HG02852 (cell line): ENCODE results near the gene TP53AIP1.

Experiments used
- ATAC-seq: cut with Tn5 transposase; IDR thresholded peaks from one replicate; pipeline ENCODE4 v1.9.1; 2021; ENCODE audit warnings: mild to moderate bottlenecking, moderate library complexity; ENCODE audit not compliant: unreplicated experiment

Gene TP53AIP1

DNA sequence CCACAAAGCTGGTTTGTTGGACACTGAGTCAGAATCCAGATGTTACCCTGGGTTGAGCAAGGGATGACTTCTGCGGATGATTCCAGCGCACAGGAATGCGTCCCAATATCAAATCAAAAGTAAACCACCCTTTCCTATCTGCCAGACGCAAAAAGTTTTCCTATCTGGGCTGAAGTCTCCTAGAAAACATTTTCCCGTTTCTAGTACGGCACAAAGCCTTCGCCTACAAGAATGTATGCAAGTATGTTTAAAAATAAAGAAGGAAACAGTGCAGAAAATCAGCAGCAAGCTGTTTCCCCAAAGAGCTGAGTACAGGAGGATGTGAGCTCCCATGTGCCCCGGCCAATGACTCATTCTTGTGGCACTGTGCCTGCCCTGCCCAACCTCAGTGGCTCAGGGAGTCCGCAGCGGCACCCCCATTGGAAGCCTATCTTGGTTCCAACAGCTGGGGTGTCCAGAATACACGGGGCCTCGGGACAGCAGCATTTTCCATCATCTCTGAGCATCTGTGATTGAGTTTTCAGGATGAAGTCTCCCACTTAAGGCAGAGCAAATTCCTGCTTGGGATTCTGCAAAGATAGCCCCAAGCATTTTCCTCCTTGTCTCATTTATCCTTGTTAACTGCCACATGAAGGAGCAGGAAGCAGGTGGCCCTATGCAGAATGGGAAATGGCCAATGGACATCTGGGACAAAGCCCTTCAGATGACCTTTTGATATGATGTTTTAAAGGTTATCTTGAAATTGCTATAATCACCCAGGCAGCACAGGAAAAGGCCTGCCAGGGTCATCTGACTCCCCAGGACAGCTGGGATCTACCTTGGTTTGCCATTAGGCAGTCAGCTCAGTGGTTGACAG is 34.1 kb downstream of the TP53AIP1 start:
- no peak for ATAC-seq

DNA sequence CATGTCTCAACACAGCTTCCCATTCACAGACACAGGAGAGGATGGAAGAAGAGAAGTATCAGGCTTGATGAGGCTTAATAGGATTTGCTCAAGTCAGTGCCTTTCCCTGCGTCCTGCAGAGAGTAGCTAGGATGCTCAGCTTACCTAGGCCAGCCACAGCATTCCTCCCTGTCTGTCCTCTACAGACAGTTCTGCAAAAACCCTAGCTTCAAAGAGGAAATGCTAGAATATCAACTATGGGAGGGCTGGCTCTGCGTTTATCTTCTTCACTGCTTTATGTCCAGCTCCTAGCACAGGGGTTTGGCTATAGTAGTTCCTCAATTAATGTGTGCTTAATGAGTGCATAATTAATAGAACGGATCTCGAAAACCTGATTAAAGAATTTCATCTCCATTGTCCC is 35.1 kb downstream of the TP53AIP1 start:
- ATAC-seq: no peak

DNA sequence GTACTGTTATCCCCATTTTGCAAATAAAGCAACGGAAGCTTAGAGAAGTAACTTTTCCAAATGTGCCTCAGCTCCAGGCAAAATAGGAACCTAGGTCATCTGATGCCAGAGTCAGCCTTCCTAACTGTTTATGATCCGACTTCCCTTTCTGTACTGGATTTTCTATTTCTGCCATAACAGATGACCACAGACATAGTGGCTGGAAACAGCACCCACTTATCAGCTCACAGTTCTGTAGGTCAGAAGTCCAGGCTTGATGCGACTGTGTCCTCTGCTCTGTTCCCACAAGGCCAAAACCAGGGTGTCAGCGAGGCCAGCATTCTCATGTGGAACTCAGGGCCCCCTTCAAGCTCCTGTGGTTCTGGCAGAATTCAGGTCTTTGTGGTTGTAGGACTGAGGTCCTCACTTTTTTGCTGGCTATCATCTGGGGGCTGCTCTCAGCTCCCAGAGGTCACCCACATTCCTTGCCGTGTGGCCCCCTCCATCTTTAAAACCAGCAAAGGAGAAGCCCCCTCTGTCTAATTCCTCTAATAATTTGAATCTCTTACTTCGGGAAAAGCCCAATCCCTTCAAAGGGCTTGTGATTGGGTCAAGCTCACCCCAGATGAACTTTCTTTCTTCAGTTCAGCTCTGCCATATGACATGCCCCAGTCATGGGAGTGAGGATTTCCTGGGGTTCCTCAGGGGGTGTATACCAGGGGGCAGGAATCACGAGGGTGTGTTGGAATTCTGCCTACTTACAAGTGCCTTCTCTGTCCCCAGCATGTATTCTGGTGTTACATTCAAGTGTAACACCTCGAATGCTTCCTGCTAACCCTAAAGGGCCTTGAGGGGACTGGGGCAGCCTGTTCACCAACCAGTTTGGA is 36.3 kb downstream of the TP53AIP1 start:
- ATAC-seq: no peak

DNA sequence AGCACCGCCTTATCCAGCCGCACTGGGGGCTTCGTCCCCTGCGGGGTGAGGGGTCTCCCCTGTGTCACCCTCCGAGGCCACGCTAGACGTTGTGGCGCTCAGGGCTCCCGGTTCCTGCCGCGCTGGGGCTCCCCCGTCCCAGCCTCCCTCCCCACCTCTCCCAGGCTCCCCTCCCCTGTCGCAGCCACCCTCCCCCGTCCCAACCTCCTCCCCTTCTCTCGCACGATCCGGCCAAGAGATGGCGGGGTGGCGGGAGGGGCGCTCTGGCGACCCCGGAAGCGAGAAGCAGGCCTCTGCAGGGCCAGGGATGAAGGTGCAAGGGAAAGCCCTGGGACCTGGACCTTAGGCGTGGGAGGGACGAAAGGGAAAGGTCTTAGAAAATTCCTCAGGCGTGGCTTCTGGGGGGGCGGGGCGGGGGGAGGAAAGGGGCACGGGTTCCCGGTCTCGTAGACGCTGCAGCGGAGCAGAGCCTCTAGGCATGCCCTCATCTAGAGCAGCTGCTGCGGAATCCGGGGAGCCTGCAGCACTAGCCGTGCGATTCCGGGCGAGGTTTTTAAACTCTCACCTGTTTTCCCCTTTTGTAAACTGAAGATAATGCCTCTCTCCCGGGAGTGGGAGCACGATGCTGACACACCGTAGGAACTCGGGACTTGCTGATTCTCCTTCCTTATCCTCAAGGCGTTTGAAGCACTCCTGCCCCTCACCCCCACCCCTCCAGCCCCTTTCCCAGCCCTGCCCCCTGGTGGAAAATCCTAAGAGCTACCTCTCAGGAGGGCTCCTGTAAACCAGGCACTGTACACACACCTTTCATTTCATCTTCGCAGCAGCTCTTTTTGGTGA is 37.1 kb downstream of the TP53AIP1 start:
- no peak for ATAC-seq

DNA sequence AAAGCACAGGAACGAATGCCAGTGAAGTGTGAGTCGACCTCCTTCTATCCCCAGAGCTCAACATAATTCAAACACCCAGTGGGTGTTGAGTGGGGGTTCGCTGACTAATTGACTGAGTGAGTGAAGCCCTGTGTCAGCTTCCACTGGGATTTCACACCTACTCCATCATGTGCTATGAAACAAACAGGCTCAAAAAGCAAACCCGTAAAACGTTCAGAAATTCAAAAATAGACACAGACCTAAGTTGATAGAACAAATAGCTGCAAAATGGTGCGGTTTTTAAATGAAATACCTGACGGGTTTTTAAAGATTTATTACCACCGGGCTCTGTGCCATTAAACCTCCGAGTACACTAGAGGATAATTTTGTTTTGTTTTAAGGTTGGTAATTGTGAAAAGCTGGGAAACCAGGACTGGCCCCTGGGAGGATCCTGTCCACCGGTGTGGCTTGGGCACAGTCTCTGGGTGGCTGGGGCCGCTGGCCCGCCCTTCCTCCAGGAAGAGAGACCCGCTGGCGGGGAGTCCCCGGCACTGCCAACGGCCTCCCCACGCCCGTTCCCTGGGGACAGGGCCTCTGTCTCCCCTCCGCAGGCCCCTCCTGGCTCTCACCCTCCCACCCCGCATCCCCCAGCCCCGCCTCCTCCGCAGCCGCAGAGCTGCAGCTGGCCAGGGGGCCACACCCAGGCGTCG is 37.9 kb downstream of the TP53AIP1 start:
- no peak for ATAC-seq

DNA sequence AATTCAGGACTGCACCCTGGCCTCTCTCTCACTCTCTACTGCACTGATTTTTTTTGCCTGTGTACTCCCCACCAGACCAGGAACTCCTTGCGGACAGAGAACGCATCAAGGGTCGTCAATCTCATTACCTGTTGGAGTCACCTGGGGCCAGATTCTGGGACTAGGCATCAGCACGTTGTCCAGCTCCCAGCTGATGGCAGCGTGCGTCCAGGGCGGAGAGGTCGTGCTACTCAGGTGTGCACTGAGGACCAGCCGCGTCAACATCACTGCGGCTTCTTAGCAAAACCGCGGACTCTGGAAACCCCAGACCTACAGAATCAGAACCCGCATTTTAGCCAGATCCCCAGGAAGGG is 38.4 kb downstream of the TP53AIP1 start:
- ATAC-seq: no peak

DNA sequence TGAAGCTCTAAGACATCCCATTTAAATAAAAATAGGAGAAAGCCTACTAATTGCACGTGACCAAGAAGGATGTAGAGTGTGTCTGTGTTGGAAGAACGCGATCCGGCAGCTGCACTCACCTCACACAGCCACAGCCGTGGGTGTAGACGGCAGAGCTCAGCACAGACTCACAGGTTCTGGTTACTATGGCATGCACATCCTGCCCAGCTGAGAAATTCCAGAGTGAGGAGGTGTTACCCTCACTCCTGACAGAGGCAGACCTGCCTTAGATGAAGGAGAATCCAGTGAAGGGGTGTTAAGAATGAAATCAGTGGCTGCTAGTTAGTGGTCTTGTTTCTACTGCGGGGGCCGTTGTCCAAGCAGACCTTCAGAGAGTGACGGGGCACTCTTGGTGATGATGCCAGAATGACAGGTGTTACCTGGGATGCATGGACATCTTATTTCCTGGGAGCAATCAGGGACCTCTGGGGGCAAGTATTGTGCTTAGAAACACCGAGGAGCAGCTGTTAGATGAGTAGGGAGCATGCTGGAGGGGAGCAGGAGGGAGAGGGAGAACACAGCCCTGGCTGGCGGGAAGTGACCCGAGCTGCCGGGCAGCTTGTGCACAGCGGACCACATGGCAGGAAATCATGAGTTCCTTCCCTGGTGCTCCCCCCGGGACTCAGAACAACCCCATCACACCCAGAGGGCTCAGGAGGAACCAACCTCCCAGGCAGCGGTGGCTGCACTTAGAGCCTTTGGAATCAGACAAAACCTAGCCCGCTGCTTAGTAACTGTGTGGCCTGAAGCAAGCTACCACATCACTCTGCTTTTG is 39.2 kb downstream of the TP53AIP1 start:
- ATAC-seq: no peak

DNA sequence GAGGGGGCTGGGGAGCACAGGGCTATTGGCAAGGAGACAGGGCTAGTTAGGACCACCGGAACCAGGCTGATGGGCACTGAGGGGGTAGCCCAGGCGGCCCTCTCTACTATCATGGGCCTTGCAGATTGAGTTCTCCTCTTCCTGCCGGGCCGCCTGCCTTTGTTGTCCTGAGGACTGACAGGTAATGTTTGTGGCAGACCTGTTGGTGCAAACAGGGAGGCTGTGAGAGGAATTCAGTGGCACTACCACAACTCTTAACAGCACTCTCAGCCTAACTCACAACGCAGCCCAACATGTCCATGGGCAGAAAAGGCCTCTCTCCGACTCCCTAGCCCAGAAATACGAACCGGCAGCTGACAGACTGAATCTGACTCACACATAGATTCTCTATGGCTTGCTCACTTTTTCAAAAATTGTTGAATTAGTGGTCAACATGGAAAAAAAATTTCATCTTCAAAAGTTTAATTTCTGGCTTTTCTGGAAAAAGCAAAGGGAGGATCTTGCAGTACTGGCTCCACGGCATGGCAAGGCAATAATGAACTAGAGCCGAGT is 40.1 kb downstream of the TP53AIP1 start:
- ATAC-seq: no peak

DNA sequence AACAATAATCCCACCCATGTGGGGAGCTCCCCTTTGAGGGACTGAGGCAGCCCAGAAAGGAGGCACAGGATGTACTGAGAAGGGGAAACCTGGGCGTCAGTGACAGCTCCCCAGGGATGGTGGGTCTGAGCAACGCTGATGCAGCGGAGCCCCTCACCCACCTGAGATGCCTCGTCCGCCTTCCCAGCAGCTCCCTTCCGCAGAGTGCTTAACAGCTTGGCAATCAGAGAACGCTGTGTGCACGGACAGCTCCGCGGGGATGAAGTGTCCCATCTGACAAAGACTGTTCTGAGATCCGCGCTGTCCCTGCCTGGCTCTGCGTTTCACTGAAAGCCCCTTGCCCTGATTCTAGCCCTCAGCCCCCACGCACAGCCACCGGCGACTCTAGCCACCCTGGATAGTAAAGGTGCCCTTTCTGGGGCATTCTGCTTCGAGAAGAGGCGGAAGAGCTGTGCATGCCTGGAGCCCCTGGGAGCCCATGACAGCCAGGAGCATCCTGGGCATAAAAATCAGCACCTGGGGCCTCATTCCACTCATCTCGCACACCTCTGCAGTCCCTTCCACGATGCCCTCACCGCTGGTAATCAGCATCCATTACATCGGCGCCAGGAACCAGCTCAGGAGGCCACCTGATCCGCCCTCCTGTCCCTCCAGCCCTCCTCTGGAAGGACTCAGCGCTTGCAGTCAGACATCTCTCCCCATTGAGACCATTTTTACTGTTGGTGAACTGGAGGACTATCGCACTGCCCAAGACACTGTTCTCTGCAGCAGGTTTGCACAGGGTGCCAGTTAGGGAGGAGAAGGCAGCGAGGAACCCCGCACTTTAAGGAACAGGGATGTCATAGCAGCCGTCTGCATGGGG is 40.8 kb downstream of the TP53AIP1 start:
- ATAC-seq: no peak

DNA sequence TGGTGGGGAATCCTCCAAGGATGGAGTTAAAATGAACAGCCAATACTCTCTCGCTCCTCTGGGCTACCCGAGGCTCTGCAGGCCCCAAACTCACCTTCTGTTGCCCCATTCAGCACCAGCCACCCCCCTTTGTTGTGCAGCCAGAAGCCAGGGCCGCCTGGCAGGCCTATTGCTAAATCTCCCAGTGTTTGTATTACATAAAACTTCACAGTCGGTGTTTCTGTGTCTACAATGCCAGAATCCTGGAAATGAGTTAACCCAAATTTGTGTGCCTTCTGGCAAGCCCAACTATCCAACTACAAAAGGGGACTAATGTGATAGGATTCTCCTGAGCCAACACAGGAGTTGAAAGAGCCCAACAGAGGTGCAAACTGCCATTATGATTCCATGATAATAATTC is 42.2 kb downstream of the TP53AIP1 start:
- ATAC-seq: no peak

DNA sequence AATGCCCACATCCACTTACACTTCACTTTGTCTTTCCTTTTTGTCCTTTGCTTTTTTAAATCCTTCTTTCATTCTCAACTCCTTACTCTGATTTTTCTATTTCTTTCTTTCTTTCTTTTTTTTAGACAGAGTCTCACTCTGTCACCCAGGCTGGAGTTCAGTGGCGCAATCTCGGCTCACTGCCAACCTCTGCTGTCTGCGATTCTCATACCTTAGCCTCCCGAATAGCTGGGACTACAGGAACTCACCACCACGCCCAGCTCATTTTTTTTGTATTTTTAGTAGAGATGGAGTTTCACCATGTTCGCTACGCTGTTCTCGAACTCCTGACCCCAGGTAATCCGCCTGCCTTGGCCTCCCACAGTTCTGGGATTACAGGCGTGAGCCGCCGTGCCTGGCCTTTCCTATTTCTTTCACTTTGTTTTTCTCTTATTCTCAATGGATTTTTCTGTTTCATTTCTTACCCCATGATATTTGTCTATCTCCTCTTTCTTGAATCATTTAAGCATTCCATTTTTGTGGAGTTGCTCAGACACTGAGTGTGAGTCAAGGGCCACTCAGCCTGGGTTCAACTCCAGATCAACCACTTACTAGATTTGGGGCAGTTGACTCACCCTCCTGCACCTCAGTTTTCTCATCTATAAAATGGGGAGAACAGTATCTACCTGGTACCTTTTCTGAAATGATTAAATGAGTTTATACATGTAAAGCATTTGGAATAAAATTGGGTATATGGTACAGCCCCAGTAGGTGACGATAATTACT is 43.9 kb downstream of the TP53AIP1 start:
- no peak for ATAC-seq

DNA sequence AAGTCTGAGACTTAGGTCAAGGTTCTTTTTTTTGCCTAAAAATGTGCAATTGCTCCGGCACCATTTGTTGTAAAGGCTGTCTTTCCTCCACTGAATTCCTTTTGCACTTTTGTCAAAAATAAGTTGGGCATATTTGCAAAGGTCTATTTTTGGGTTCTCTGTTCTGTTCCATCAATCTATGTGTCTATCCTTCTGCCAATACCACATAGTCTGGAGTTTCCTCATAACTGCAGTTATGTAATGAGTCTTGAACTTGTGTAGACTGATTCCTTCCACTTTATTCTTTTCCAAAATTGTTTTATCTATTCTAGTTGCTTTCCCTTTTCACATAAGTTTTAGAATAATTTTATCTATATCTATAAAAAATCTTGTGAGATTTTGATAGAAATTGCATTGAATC is 44.8 kb downstream of the TP53AIP1 start:
- no peak for ATAC-seq

DNA sequence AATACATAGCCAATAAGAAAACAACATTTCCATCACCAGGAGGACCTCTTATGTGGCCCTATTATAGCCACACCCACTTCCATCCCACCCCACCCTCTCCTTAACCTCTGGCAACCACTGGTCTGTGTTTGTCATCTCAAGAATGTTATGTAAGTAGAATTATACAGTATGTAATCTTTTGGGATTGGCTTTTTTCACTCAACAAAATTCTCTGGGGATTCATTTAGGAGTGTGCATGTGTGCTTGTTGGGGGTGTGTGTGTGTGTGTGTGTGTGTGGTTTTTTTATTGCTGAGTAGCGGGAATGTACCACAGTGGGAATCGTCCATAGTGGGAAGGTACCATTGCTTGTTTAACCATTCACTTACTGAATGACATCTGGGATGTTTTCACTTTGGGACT is 46.3 kb downstream of the TP53AIP1 start:
- ATAC-seq: no peak

DNA sequence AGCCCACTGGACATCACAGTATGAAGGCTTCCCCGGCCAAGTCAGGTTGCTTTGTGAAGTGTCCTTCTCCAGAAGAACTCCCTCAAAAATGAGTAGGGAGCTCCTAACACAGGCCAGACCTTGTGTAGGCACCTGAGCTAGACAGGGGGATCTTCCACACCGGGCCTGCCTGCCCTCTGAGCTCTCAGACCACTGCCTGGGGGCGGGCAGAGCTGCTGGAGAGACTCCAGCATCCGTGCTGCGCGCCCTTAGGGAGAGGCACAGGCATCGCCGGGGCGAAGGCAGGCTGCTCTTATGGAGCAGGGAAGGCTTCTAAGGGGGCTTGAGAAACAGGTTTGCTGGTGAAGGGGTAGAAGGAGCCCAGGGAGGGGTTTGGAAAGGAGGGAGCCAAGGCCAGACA is 47.1 kb downstream of the TP53AIP1 start:
- ATAC-seq: no peak

DNA sequence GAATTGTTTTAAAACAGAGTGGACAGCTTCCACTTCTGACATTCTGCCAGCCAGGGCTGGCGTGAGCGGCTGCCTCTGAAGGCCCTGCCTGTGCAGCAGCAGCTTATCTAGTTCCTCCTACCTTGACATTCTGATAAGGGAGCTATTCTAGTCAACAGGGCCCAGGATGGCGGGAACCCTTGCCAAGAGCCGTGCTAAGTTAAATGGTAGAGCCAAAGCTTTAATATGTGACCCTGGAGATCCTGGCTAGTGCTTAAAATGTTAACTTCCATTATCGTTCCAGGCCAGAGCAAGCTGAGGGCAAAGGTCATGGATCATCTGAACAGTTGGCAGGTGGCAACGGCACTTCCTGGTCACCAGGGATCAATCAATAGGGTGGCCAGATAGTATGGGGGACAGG is 48.0 kb downstream of the TP53AIP1 start:
- ATAC-seq: no peak

DNA sequence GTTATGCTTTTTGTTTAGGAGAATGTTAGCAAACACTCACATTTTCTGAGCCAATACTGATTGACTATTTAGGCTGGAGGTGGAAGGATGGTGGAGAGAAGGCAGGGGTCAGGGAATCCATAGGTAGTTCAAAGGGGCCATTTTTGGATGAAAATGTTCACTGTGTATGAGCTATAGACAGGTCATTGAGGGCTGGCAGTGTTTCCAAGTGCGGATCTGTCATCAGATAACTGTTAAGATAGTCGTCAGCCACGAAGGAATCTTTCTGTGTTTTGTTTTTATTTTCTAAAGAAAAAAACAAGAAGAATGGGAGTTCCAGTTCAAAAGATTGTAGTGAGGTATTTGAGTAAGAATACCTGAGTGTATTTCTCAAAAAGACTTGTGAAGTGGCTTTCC is 48.4 kb downstream of the TP53AIP1 start:
- ATAC-seq: no peak

DNA sequence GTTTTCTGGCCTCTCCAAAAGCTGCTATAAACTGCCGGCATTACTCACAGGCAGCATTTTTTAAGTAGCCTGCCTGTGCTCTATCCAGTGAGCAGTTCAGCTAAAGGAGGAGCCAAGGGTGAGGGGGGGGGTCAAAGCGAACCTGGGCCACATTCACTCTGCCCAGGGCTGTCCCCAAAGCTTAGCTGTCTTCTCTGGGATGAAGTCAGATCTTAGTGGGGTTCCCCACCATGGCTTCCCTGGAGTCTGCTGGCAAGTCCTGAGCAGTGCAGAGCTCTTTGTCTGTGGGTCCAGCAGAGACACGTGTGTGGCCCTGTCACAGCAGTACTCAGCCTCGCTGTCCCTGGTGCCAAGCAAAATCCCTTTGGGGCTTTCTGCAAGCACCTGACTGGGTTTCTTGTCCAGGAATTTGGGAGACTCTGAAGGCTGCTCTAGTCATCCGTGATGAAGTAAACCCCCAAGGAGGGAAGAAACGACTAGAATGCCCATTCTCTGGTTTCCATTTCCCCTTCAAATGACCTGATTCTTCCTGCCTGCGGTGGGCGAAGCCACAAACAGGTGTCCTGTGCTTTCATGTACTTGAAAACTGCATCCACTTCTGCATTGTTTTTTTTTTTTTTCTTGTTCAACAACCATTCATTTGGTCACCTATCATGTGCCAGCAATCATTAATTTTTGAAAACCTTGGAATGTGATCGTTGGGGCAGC is 48.9 kb downstream of the TP53AIP1 start:
- ATAC-seq: peak; percentile 66
